ENCODE measurements around the gene TNRC6C. TPM values are rescaled to one million over a fixed set of nuclear protein-coding genes. Genes with fewer than 3 reads are reported as not detected.

Gene TNRC6C
- total RNA-seq, 2 experiments from 2014 or later: 19.6 to 20.3 TPM

DNA sequence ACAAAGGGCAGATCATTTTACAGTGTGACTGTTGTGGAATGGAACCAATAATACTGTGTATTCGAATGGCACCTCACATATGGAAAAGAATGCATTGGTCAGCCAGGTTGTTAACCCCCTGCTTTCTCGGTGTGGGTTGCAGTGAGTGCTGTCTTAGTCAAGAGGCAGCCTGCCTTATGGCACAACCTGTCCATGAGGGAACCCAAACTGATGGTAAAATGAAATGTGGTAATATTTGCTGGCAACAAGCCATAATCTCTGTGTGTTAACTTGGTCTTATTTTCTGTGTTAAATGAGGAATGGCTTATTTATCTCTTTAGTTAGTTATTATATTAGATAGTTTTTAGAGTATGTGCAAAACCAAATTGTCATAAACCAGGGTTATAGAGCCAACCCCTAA, 88.4 kb downstream of the TNRC6C start:
- no peak overlapping the region for H3K4me3 Mint-ChIP-seq
- no peaks in the 10 kb centered on the region for H3K27me3 Mint-ChIP-seq
- ATAC-seq (no peak), DNase-seq (no peak)
- ChIA-PET POLR2A (no interaction called here), CTCF (interaction anchor here (0.8 to 0.9 kb wide), 2 partner anchors 14 to 504 kb away, joined by 3 read pairs; no protein-coding TSS in a partner anchor)
- peaks cover 32% of the 10 kb centered on the region for H3K4me1 Mint-ChIP-seq
- intact Hi-C loops (cut with DNase I, micrococcal nuclease): no loop called here
- H3K27ac Mint-ChIP-seq: no peak overlapping the region
- peaks cover 52% of the 10 kb centered on the region for H3K36me3 Mint-ChIP-seq (ENCODE audit: low read depth)
- H3K9me3 Mint-ChIP-seq (ENCODE audit: low read depth): no peaks in the 10 kb centered on the region

DNA sequence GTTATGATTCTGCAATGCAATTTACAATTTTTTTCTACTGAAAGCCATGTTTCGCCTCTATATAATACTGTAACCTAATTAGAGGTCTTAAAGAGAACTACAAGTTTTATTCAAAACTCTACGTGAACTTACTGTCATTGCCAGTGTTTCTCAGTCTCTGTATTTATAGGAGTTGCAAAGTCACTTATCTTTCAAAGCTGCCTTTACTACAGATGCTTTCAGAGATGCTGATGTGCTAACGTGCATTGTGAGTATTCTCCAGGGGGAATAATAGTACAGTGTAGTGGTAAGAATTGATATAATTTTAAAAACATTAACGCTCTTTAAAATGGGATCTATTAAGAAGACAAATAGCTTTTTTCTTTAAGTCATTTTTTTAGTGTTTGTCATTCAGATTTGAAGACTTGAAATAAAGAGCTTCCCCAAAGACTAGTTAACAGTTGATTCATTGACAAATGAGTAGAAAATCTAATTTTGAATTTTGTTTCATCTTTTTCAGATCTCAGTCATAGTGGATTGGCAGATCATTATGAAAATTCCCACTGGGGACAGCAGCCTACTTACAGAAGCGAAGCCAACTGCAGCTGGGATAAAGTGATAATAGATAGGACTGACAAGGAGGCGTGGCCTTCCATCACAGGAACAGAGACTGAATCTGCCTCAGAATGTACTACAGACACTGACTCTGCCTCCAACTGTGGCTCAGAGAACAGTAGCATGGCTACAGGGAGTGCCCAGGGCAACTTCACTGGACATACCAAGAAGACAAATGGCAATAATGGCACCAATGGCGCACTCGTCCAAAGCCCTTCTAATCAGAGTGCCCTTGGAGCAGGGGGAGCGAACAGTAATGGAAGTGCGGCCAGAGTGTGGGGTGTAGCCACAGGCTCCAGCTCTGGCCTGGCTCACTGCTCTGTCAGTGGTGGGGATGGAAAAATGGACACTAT, 90.1 kb downstream of the TNRC6C start:
- intact Hi-C loops (cut with DNase I, micrococcal nuclease): no loop called here
- H3K27ac Mint-ChIP-seq: no peak overlapping the region
- DNase-seq (no peak), ATAC-seq (no peak)
- H3K4me1 Mint-ChIP-seq: peaks cover 28% of the 10 kb centered on the region
- no peaks in the 10 kb centered on the region for H3K27me3 Mint-ChIP-seq
- peaks cover 49% of the 10 kb centered on the region for H3K36me3 Mint-ChIP-seq (ENCODE audit: low read depth)
- no peaks in the 10 kb centered on the region for H3K9me3 Mint-ChIP-seq (ENCODE audit: low read depth)
- CTCF ChIA-PET: interaction anchor here (0.6 to 1.5 kb wide), 3 partner anchors 18 to 1136 kb away, joined by 3 to 4 read pairs (median 4); no protein-coding TSS in a partner anchor
- POLR2A ChIA-PET: interaction anchor here (1.0 kb wide), 1 partner anchor 90 kb away, joined by 3 read pairs; no protein-coding TSS in a partner anchor
- no peak overlapping the region for H3K4me3 Mint-ChIP-seq

DNA sequence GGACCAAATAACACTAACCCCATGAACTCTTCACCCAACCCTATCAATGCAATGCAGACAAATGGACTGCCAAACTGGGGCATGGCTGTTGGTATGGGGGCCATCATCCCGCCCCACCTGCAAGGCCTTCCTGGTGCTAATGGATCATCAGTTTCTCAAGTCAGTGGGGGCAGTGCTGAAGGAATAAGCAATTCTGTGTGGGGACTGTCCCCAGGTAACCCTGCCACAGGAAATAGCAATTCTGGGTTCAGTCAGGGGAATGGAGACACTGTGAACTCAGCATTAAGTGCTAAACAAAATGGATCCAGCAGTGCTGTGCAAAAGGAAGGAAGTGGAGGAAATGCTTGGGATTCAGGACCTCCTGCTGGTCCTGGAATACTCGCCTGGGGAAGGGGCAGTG, 91.1 kb downstream of the TNRC6C start:
- Mint-ChIP-seq H3K27me3 (no peaks in the 10 kb centered on the region), H3K4me1 (peaks cover 25% of the 10 kb centered on the region), H3K9me3 (ENCODE audit: low read depth) (no peaks in the 10 kb centered on the region), H3K27ac (peak overlapping the region; percentile 56), H3K4me3 (no peak overlapping the region), H3K36me3 (ENCODE audit: low read depth) (peaks cover 42% of the 10 kb centered on the region)
- ATAC-seq: peak; percentile 72
- DNase-seq: no peak
- intact Hi-C loops (cut with DNase I, micrococcal nuclease): no loop called here
- ChIA-PET CTCF (no interaction called here), POLR2A (no interaction called here)

DNA sequence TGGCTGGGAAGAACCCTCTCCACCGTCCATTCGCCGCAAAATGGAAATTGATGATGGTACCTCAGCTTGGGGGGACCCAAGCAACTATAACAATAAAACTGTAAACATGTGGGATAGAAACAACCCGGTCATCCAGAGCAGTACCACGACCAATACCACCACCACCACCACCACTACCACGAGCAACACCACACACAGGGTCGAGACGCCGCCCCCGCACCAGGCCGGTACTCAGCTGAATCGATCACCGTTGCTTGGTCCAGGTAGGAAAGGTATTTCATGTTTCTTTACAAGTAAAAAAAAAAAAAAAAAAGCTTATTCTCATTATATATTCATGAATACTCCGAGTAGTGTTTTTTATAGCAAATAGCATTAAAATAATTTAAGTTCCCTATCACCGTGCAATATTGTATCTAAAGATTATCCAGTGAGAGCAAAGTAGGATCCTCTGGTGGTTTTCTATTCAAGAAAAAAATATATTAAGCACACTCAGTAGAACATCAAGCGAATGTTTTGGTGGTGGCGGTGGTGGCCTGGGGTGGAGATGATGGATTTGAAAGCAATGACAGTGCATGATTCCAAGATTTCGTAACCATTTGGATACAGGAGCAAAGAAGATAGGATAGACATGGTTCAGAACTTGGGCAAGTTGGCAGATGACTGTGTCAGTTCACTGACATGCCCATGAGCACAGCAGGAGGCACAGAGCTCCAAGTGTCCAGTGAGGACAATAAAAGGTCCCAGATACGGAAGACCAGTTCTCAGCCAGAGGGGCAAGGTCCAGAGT, 92.9 kb downstream of the TNRC6C start:
- POLR2A ChIA-PET: no interaction called here
- peaks cover 16% of the 10 kb centered on the region for H3K4me1 Mint-ChIP-seq
- H3K9me3 Mint-ChIP-seq (ENCODE audit: low read depth): no peaks in the 10 kb centered on the region
- H3K4me3 Mint-ChIP-seq: no peak overlapping the region
- DNase-seq (no peak), ATAC-seq (no peak)
- no peaks in the 10 kb centered on the region for H3K27me3 Mint-ChIP-seq
- peaks cover 34% of the 10 kb centered on the region for H3K36me3 Mint-ChIP-seq (ENCODE audit: low read depth)
- H3K27ac Mint-ChIP-seq: no peak overlapping the region
- CTCF ChIA-PET: interaction anchor here (1.0 to 1.4 kb wide), 2 partner anchors 8 to 12 kb away, joined by 3 to 4 read pairs; no protein-coding TSS in a partner anchor
- intact Hi-C loops (cut with DNase I, micrococcal nuclease): no loop called here

DNA sequence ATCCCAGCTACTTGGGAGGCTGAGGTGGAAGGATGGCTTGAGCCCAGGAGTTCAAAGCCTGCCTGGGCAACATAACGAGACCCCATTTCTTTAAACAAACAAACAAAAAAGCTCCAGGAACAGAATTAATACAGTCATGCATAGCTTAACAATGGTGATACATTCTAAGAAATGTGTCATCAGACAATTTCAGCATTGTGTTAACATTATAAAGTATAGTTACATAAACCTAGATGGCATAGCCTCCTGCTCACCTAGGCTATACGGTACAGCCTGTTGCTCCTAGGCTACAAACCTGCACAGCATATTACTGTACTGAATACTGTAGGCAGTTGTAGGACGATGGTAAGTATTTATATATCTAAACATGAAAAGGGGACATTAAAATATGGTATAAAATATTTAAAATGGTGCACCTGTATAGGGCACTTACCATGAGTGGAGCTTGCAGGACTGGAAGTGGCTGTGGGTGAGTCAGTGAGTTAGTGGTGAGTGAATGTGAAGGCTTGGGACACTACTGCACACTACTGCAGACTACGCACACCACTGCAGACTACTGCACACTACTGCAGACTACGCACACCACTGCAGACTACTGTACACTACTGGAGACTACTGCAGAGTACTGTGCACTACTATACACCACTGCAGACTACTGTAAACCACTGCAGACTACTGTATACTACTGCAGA, 95.4 kb downstream of the TNRC6C start:
- Mint-ChIP-seq H3K4me3 (no peak overlapping the region), H3K27ac (no peak overlapping the region), H3K9me3 (ENCODE audit: low read depth) (no peaks in the 10 kb centered on the region), H3K27me3 (no peaks in the 10 kb centered on the region), H3K36me3 (ENCODE audit: low read depth) (peaks cover 26% of the 10 kb centered on the region), H3K4me1 (peaks cover 9% of the 10 kb centered on the region)
- DNase-seq (no peak), ATAC-seq (no peak)
- ChIA-PET POLR2A (no interaction called here), CTCF (interaction anchor here (1.0 kb wide), 1 partner anchor 10 kb away, joined by 5 read pairs; no protein-coding TSS in a partner anchor)
- intact Hi-C loops (cut with DNase I, micrococcal nuclease): no loop called here

DNA sequence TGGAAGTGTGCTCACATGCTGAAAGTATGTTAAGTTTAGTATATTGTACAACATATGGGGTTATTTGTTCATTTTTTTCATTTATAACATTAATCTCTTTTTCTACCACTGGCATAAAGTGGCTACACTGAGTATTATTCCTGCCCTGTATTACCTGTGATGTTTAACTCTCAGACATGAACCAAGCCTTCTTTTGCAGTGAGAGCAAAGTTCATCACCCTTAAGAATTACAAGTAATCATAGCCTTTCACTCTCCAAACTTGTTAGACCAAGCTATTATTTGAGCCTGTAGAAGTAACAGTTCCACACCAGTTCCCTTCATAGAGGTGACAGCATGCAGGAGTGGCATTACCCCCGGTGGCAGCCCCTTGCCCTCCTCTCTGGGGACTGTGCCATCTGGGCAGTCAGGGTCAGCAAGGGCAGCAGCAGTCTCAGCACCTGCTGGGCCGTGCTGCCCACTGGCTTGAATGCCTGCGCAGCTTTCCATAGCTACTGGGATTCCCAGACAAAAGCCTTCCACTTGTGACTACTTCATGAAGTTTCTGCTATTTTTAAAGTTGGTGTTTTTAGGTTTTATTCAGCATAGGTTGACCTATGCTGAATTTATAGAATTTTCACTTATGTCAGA, 98.7 kb downstream of the TNRC6C start:
- CTCF ChIA-PET: interaction anchor here (0.7 to 1.8 kb wide), 2 partner anchors 14 to 18 kb away, joined by 4 read pairs; no protein-coding TSS in a partner anchor
- no peaks in the 10 kb centered on the region for H3K9me3 Mint-ChIP-seq (ENCODE audit: low read depth)
- no peaks in the 10 kb centered on the region for H3K27me3 Mint-ChIP-seq

DNA sequence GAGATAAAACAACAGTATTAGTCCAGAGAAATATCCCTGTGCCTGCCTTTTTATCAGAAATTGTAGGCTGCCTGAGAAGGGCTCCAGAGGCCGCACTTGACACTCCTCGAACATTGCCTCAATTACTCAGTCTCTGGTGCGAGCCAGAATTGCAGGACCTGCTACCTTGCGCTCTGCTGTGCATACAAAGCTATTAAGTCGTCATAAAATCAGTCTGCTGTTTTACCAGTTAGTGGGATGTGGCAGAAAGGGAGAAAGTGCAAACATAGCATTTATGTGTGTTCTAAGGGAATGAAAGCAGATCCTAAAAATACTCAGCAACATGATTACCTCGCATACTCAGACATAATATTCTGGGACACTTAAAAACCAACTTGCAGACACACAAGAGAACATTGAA, 99.5 kb downstream of the TNRC6C start:
- intact Hi-C loops (cut with DNase I, micrococcal nuclease): no loop called here
- H3K27me3 Mint-ChIP-seq: no peaks in the 10 kb centered on the region
- CTCF ChIA-PET: interaction anchor here (0.7 to 1.8 kb wide), 2 partner anchors 14 to 18 kb away, joined by 4 read pairs; no protein-coding TSS in a partner anchor
- POLR2A ChIA-PET: no interaction called here
- DNase-seq (no peak), ATAC-seq (no peak)
- H3K36me3 Mint-ChIP-seq (ENCODE audit: low read depth): no peaks in the 10 kb centered on the region
- no peak overlapping the region for H3K4me3 Mint-ChIP-seq
- no peaks in the 10 kb centered on the region for H3K9me3 Mint-ChIP-seq (ENCODE audit: low read depth)
- peaks cover 10% of the 10 kb centered on the region for H3K4me1 Mint-ChIP-seq
- no peak overlapping the region for H3K27ac Mint-ChIP-seq

More for the DNA sequence above, 98.7 kb downstream of the TNRC6C start:
- intact Hi-C loops (cut with DNase I, micrococcal nuclease): no loop called here
- DNase-seq (no peak), ATAC-seq (no peak)
- Mint-ChIP-seq H3K4me3 (no peak overlapping the region), H3K36me3 (ENCODE audit: low read depth) (no peaks in the 10 kb centered on the region), H3K27ac (no peak overlapping the region), H3K4me1 (peaks cover 6% of the 10 kb centered on the region)
- POLR2A ChIA-PET: no interaction called here

DNA sequence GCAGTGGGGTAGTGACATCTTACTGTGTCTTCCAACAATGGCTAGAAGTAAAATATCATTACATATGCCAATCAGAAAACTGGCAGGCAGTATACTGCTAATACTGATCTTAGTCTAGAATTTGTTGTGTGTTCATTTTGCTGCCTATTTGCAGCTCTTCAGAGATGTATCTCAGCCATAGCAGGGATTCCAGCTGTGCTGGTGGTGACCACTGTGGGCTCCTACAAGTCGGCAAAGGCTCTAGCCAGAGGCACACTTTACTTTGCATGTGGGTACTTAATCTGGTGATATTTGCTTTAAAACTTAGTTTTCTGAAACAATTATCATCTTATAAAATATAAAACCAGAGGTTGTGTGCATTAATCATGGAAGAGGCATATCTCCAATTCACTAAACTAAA, 100.1 kb downstream of the TNRC6C start:
- ChIA-PET POLR2A (no interaction called here), CTCF (interaction anchor here (0.9 to 1.8 kb wide), 4 partner anchors 15 to 39 kb away, joined by 3 to 4 read pairs (median 4); no protein-coding TSS in a partner anchor)
- intact Hi-C loops (cut with DNase I, micrococcal nuclease): no loop called here
- no peak overlapping the region for H3K4me3 Mint-ChIP-seq
- no peak for ATAC-seq
- H3K27me3 Mint-ChIP-seq: no peaks in the 10 kb centered on the region
- no peaks in the 10 kb centered on the region for H3K9me3 Mint-ChIP-seq (ENCODE audit: low read depth)
- no peaks in the 10 kb centered on the region for H3K36me3 Mint-ChIP-seq (ENCODE audit: low read depth)
- H3K4me1 Mint-ChIP-seq: peaks cover 14% of the 10 kb centered on the region
- DNase-seq: no peak
- H3K27ac Mint-ChIP-seq: no peak overlapping the region

DNA sequence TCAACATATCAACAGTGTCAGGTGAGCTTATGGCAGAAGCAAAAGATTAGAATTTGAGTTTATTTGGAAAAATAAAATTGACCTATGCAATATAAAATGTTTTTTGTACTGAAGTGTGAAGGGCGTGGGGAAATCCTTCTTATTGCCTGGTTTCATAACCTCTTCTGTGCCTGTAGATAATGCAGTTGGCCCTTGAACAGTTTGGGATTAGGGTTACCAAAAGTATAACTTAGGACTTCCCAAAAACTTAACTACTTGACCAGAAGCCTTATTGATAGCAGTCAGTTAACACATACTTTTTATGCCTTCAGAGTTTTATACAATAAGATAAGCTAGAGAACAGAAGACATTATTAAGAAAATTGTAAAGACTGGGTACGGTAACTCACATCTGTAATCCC, 104.1 kb downstream of the TNRC6C start:
- no peaks in the 10 kb centered on the region for H3K9me3 Mint-ChIP-seq (ENCODE audit: low read depth)
- DNase-seq (no peak), ATAC-seq (no peak)
- POLR2A ChIA-PET: no interaction called here
- no peaks in the 10 kb centered on the region for H3K27me3 Mint-ChIP-seq
- H3K4me3 Mint-ChIP-seq: no peak overlapping the region
- CTCF ChIA-PET: interaction anchor here (0.6 to 3.7 kb wide), 5 partner anchors 22 to 319 kb away, joined by 3 to 18 read pairs (median 4); no protein-coding TSS in a partner anchor
- intact Hi-C loops (cut with DNase I, micrococcal nuclease): no loop called here
- H3K27ac Mint-ChIP-seq: peak overlapping the region; percentile 37
- H3K36me3 Mint-ChIP-seq (ENCODE audit: low read depth): no peaks in the 10 kb centered on the region
- peaks cover 18% of the 10 kb centered on the region for H3K4me1 Mint-ChIP-seq

DNA sequence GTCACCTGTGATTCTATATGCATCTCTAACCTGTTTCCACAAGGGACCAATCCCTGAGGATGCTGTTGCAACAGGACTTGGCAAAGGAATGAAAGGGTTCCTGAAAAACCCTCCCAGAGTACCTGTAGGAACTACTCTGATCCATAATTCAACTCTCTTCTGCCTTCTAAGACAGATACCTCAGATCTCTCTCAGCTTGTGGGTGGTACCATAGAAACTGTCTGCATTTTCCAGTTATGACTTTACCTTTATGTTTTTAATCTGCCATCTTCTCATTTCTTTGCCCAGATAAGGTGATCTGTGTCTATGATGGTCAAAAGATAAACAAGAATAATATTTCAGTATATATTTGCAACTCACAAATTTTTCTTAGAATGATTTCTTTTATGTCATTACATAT, 105.0 kb downstream of the TNRC6C start:
- Mint-ChIP-seq H3K36me3 (ENCODE audit: low read depth) (no peaks in the 10 kb centered on the region), H3K4me1 (peaks cover 18% of the 10 kb centered on the region), H3K27ac (no peak overlapping the region), H3K9me3 (ENCODE audit: low read depth) (no peaks in the 10 kb centered on the region), H3K4me3 (no peak overlapping the region), H3K27me3 (no peaks in the 10 kb centered on the region)
- intact Hi-C loops (cut with DNase I, micrococcal nuclease): no loop called here
- DNase-seq (no peak), ATAC-seq (peak; percentile 74)
- ChIA-PET CTCF (interaction anchor here (0.9 to 3.7 kb wide), 4 partner anchors 12 to 44 kb away, joined by 3 to 18 read pairs (median 4); no protein-coding TSS in a partner anchor), POLR2A (no interaction called here)

Measured in activated CD4-positive, alpha-beta T cell treated with anti-CD3 and anti-CD28 coated beads for 36 hours (primary cell).